ENCODE measurements around the gene MBD3L3. TPM values are rescaled to one million over a fixed set of nuclear protein-coding genes. Genes with fewer than 3 reads are reported as not detected.
"Not testable (repeated sequence)": the region's sequence is repeated elsewhere in the genome, so short reads cannot be mapped to it uniquely, and the experiment has no call there.

The MBD3L3 gene
- total RNA-seq, 1 donor from 2014 or later, result 1.9 TPM

- DNase-seq (ENCODE audit: low spot score), result no peak
These were observed 5.4 kb upstream of the MBD3L3 start for GRCh38 chr19:7063764-7064418.

GRCh38 chr19:7063339-7063738 is 4.9 kb upstream of the MBD3L3 start:
- DNase-seq (ENCODE audit: low spot score), result no peak

- not testable (repeated sequence) for DNase-seq (ENCODE audit: low spot score)
These were observed 1.5 kb upstream of the MBD3L3 start for GRCh38 chr19:7059977-7060376.

GRCh38 chr19:7056371-7056770 is 2.1 kb downstream of the MBD3L3 start:
- DNase-seq (ENCODE audit: low spot score), result not testable (repeated sequence)

DNA sequence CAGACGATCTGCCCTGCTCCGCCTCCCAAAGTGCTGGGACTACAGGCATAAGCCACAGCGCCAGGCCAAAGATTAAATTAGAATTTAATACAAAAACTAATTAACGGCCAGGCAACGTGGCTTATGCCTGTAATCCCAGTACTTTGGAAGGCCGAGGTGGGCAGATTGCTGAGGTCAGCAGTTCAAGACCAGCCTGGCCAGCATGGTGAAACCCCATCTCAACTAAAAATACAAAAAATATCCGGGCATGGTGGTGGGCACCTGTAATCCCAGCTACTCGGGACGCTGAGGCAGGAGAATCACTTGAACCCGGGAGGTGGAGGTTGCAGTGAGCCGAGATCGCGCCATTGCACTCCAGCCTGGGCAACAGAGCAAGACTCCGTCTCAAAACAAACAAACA is 2.8 kb downstream of the MBD3L3 start:
- not testable (repeated sequence) for DNase-seq (ENCODE audit: low spot score)

GRCh38 chr19:7054635-7055368 is 3.7 kb downstream of the MBD3L3 start:
- not testable (repeated sequence) for DNase-seq (ENCODE audit: low spot score)

GRCh38 chr19:7052896-7053295 is 5.6 kb downstream of the MBD3L3 start:
- not testable (repeated sequence) for DNase-seq (ENCODE audit: low spot score)

DNA sequence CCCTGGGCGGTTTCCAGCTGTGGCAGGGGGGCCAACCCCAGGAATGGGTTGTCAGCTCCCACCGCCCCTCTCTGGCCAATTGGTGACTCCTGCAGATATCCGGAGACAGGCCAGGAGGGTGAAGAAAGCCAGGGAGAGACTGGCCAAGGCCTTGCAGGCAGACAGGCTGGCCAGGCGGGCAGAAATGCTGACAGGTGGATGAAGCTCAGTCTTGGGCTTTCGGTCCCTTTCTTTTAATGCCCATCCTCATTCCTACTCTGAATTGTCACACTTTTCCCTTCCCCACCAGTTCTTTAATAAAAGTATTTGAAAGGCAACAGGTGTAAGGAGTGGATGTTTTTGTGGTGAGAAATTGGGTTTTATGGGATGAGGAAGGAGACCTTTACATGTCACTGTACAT is 7.1 kb downstream of the MBD3L3 start:
- not testable (repeated sequence) for DNase-seq (ENCODE audit: low spot score)

DNA sequence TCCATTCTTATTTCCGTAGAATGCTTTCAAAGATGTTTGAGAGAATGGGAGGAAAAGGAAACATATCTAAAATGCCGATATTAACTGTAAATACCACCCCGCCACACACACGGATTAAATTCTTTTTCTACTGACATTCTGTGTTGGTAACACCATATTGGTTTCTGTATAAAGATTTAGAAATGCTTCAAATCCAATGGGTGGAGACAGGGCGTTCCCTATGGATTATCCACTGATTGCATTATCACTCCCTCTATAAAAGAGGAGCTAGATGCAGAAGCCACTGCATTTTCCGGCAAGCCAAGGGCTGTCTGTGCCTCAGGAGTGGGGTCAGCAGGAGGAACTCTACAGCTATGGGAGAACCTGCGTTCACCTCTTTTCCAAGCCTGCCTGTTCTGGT is 9.5 kb downstream of the MBD3L3 start, which contains the start of gene MBD3L2:
MBD3L2 (plus strand) TSS at position 301 of the 400 bp plus-strand sequence; CDS start at position 354, 53 bp downstream.
- DNase-seq (ENCODE audit: low spot score), result not testable (repeated sequence)

GRCh38 chr19:7041563-7041962 is 16.9 kb downstream of the MBD3L3 start:
- not testable (repeated sequence) for DNase-seq (ENCODE audit: low spot score)

GRCh38 chr19:7040079-7040478 is 18.4 kb downstream of the MBD3L3 start, which contains the start of gene MBD3L4:
TSS of gene MBD3L4 (minus strand) at chr19:7040179. CDS start at chr19:7040144, 35 bp downstream.
- not testable (repeated sequence) for DNase-seq (ENCODE audit: low spot score)

GRCh38 chr19:7030278-7030677 is 28.2 kb downstream of the MBD3L3 start, which contains the start of gene MBD3L5:
TSS of gene MBD3L5 (plus strand) at chr19:7030578. CDS start at chr19:7030612, 34 bp downstream.
- DNase-seq (ENCODE audit: low spot score), result not testable (repeated sequence)

DNA sequence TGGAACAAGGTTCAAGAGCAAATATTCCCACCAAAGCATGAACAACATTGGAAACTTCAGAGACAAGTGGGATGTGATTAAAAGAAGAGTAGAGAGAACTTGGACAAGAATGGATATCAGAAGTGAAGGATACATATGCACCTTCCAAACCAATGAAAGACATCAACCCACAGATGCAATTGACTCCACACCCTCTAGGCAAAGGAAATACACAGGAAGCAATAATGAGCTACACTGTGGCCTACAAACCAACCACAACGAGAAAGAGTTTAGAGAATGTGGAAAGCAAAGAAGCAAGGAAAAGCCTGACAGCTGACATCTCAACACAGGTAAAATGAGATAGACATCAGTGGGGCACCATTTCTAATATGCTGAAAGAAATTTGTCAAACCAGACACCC is 29.7 kb downstream of the MBD3L3 start:
- not testable (repeated sequence) for DNase-seq (ENCODE audit: low spot score)

GRCh38 chr19:7021331-7021730 is 37.1 kb downstream of the MBD3L3 start, which contains the start of gene MBD3L2B:
TSS of gene MBD3L2B (minus strand) at chr19:7021431. CDS start at chr19:7021397, 34 bp downstream.
- DNase-seq (ENCODE audit: low spot score), result not testable (repeated sequence)

DNA sequence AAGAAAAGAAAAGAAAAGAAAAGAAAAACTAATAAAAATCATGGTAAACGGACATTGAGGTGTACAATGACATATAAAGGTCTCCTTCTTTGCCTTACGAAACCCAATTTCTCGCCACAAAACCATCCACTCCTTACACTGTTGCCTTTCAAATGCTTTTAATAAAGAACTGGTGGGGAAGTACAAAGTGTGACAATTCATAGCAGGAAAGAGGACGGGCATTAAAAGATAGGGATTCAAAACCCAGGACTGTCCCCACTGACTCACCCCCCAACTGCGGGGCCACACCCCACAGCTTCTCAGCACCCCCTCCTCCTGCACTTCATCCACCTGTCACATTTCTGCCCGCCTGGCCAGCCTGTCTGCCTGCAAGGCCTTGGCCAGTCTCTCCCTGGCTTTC is 39.6 kb downstream of the MBD3L3 start:
- DNase-seq (ENCODE audit: low spot score), result no peak

DNA sequence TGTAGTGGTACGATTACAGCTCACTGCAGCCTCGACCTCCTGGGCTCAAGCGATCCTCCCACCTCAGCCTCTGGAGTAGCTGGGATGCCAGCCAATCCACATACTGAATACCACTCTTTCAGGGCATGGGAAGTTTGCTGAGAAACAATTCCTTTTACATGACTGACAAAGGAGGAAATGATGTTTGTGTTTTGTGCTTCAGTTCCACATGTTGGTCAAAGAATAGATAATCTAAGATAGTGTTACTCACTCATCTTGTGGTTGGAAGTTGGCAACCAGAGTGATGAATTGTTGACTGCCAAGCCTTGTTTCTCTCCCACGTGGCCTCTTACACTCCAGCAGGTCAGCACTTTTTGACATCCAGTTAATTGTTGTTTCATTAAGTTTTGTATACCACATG is 44.8 kb downstream of the MBD3L3 start:
- no peak for DNase-seq (ENCODE audit: low spot score)

DNA sequence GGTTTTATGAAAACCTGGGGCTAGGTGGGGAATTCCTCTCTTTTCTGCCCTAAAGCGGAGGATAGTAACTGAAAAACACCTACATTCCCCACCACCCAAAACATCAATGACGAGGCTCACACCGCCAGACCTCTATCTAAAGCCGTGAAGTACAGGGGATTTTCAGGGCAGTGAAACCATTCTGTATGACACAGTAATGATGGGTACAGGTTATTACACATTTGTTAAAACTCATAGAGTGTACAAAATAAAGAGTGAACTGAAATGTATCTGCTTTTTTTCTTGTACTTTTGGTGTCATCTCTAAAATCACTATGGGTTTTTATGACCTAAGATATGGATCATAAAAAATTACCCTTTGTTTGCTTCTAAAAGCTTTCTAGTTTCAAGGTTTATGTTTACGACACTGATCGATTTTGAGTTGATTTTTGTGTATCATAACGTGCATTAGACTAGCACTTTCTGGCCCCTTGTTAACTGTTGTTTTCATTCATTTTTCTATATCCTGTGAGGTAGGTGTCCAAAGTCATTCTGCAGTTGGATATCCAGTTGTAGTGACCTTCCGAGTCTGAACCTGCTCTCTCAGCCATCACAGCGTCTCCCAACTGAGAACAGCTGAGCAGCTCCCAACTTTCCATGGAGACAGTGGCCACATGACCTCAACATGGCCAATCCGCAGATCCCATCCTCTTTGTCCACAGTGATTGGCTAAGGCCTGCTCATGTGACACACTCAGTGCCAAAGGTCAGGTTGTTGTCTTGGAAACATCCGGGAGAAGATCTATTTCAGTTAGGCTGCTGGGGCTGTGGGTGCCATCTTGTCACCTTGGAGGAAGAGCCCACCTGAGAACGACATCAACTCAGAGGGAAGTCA is 47.5 kb downstream of the MBD3L3 start:
- no peak for DNase-seq (ENCODE audit: low spot score)

DNA sequence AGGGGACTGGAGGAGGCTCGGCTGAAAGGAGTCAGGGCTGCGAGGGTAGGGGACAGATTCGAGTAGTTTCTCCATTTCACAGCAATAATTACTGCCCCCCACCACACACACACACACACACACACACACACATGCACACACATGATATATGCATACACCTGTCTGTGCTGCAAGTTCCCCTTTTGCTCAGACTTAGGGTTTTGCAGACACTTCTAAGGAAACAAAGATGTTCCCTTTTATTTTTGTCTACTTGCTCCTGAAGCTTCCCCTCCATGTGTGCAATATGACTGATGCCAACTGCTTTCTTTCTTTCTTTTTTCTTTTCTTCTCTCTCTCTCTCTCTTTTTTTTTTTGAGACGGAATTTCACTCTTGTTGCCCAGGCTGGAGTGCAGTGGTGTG is 50.6 kb downstream of the MBD3L3 start:
- DNase-seq (ENCODE audit: low spot score), result no peak
